HEK293 (cell line): ENCODE results near the gene TOR4A.
"Not testable (repeated sequence)": the region's sequence is repeated elsewhere in the genome, so short reads cannot be mapped to it uniquely, and the experiment has no call there.

Experiments used
- CTCF ChIA-PET: fragments of 350-600 bp; formaldehyde crosslinking; extraction: SDS; loops from one replicate; lab custom pipeline; 2021; ENCODE audit warnings: antibody characterized with exemption; lab: Yijun Ruan, JAX
- POLR2A ChIA-PET: fragments of 300-600 bp; formaldehyde crosslinking; extraction: SDS; loops from one replicate; lab custom pipeline; 2020; ENCODE audit warnings: antibody characterized with exemption, inconsistent platforms; lab: Yijun Ruan, JAX
- H3K27ac ChIP-seq: fragments of 200-500 bp; sonication (Bioruptor generic); 2 replicates; pipeline ENCODE4 v1.5.1; 2014; ENCODE audit warnings: low read depth, low read length, control low read depth, inconsistent platforms; ENCODE audit errors: extremely low read depth
- H3K36me3 ChIP-seq, 2 experiments: fragments of 200-500 bp in 1 of 2; sonication (Bioruptor generic) in 1 of 2; 1 replicate in 1 of 2; 2 replicates in 1 of 2; pipeline ENCODE4 v1.5.1; 2014 to 2017; ENCODE audit warnings: inconsistent platforms in 2 of 2, low read length in 2 of 2; ENCODE audit not compliant: control insufficient read depth in 2 of 2, insufficient read depth in 1 of 2
- H3K4me1 ChIP-seq: fragments of 200-500 bp; sonication (Bioruptor generic); 2 replicates; pipeline ENCODE4 v1.5.1; 2014; ENCODE audit warnings: mild to moderate bottlenecking, low read length, inconsistent platforms; ENCODE audit not compliant: control insufficient read depth, insufficient read depth
- H3K4me3 ChIP-seq: 2 replicates; pipeline ENCODE4 v1.5.1; 2011; ENCODE audit warnings: low read depth, mild to moderate bottlenecking, control low read depth, low read length, moderate library complexity
- H3K9me3 ChIP-seq: fragments of 200-500 bp; sonication (Bioruptor generic); 2 replicates; pipeline ENCODE4 v1.5.1; 2014; ENCODE audit warnings: low read depth, low read length, inconsistent platforms; ENCODE audit not compliant: control insufficient read depth, insufficient read depth
- EGR2 ChIP-seq: fragments of 450-650 bp; formaldehyde crosslinking; IDR thresholded peaks from 2 replicates; pipeline ENCODE4 v1.5.1; 2016; ENCODE audit warnings: low read depth, missing biosample characterization, missing genetic modification characterization
- FEZF1 ChIP-seq: fragments of 450-650 bp; formaldehyde crosslinking; IDR thresholded peaks from 2 replicates; pipeline ENCODE4 v1.5.1; 2016; ENCODE audit warnings: missing biosample characterization, missing genetic modification characterization
- GLIS1 ChIP-seq: fragments of 450-650 bp; formaldehyde crosslinking; IDR thresholded peaks from 2 replicates; pipeline ENCODE4 v1.5.1; 2016; ENCODE audit warnings: missing biosample characterization, missing genetic modification characterization
- GLIS2 ChIP-seq: fragments of 450-650 bp; formaldehyde crosslinking; IDR thresholded peaks from 2 replicates; pipeline ENCODE4 v1.5.1; 2016; ENCODE audit warnings: missing biosample characterization, missing genetic modification characterization
- HOXA7 ChIP-seq: sonication (generic); formaldehyde crosslinking; IDR thresholded peaks from 2 replicates; pipeline ENCODE4 v1.8.1; 2022; ENCODE audit warnings: missing genetic modification reagents, borderline replicate concordance
- KLF1 ChIP-seq: fragments of 450-650 bp; formaldehyde crosslinking; IDR thresholded peaks from 2 replicates; pipeline ENCODE4 v1.5.1; 2016; ENCODE audit warnings: missing biosample characterization, missing genetic modification characterization
- KLF7 ChIP-seq: fragments of 450-650 bp; formaldehyde crosslinking; IDR thresholded peaks from 2 replicates; pipeline ENCODE4 v1.5.1; 2016; ENCODE audit warnings: missing biosample characterization, missing genetic modification characterization, borderline replicate concordance
- SCRT1 ChIP-seq: fragments of 450-650 bp; formaldehyde crosslinking; IDR thresholded peaks from 2 replicates; pipeline ENCODE4 v1.5.1; 2016; ENCODE audit warnings: missing biosample characterization, missing genetic modification characterization, borderline replicate concordance
- SCRT2 ChIP-seq: fragments of 450-650 bp; formaldehyde crosslinking; IDR thresholded peaks from 2 replicates; pipeline ENCODE4 v1.5.1; 2016; ENCODE audit warnings: missing biosample characterization, missing genetic modification characterization
- SP2 ChIP-seq: fragments of 450-650 bp; formaldehyde crosslinking; IDR thresholded peaks from 2 replicates; pipeline ENCODE4 v1.5.1; 2016; ENCODE audit warnings: missing biosample characterization, missing genetic modification characterization
- TCF7L2 ChIP-seq: IDR thresholded peaks from 2 replicates; pipeline ENCODE4 v1.6.1; 2011; ENCODE audit warnings: low read depth, mild to moderate bottlenecking, inconsistent platforms, low read length, moderate library complexity, borderline replicate concordance
- WT1 ChIP-seq: fragments of 450-650 bp; formaldehyde crosslinking; IDR thresholded peaks from 2 replicates; pipeline ENCODE4 v1.5.1; 2016; ENCODE audit warnings: missing biosample characterization, missing genetic modification characterization
- ZEB2 ChIP-seq: fragments of 450-650 bp; formaldehyde crosslinking; IDR thresholded peaks from 2 replicates; pipeline ENCODE4 v1.5.1; 2016; ENCODE audit warnings: missing biosample characterization, missing genetic modification characterization
- ZIC2 ChIP-seq: fragments of 450-650 bp; formaldehyde crosslinking; IDR thresholded peaks from 2 replicates; pipeline ENCODE4 v1.5.1; 2016; ENCODE audit warnings: missing biosample characterization, missing genetic modification characterization
- ZNF221 ChIP-seq: fragments of 450-650 bp; formaldehyde crosslinking; IDR thresholded peaks from 2 replicates; pipeline ENCODE4 v1.5.1; 2017; ENCODE audit warnings: missing biosample characterization, missing genetic modification characterization, borderline replicate concordance
- ZNF341 ChIP-seq: fragments of 450-650 bp; formaldehyde crosslinking; IDR thresholded peaks from 2 replicates; pipeline ENCODE4; 2016; ENCODE audit warnings: low read depth, missing biosample characterization, missing genetic modification characterization
- ZNF558 ChIP-seq: fragments of 450-650 bp; formaldehyde crosslinking; IDR thresholded peaks from 2 replicates; pipeline ENCODE4 v1.5.1; 2016; ENCODE audit warnings: missing biosample characterization, missing genetic modification characterization
- ZNF596 ChIP-seq: fragments of 450-650 bp; IDR thresholded peaks from 2 replicates; pipeline ENCODE4 v1.5.0; 2018; ENCODE audit warnings: missing biosample characterization, mild to moderate bottlenecking, missing genetic modification characterization, moderate library complexity
- ZNF600 ChIP-seq: fragments of 450-650 bp; formaldehyde crosslinking; IDR thresholded peaks from 2 replicates; pipeline ENCODE4 v1.5.1; 2016; ENCODE audit warnings: missing biosample characterization, missing genetic modification characterization
- ZNF623 ChIP-seq: fragments of 450-650 bp; formaldehyde crosslinking; IDR thresholded peaks from 2 replicates; pipeline ENCODE4 v1.5.1; 2016; ENCODE audit warnings: missing biosample characterization, missing genetic modification characterization
- ZNF791 ChIP-seq: fragments of 450-650 bp; formaldehyde crosslinking; IDR thresholded peaks from 2 replicates; pipeline ENCODE4 v1.5.1; 2016; ENCODE audit warnings: missing biosample characterization, missing genetic modification characterization
- ZSCAN16 ChIP-seq: fragments of 450-650 bp; formaldehyde crosslinking; IDR thresholded peaks from 2 replicates; pipeline ENCODE4 v1.5.1; 2016; ENCODE audit warnings: missing biosample characterization, missing genetic modification characterization
- ZSCAN30 ChIP-seq: fragments of 450-650 bp; IDR thresholded peaks from 2 replicates; pipeline ENCODE4 v1.5.1; 2018; ENCODE audit warnings: missing biosample characterization, mild to moderate bottlenecking, missing genetic modification characterization, moderate library complexity
- TF ChIP-seq, protein P1 (sequence below): fragments of 450-650 bp; formaldehyde crosslinking; IDR thresholded peaks from 2 replicates; pipeline ENCODE4 v1.5.1; 2017; ENCODE audit warnings: missing biosample characterization, missing genetic modification characterization
- TF ChIP-seq, protein P2 (sequence below): fragments of 450-650 bp; formaldehyde crosslinking; IDR thresholded peaks from 2 replicates; pipeline ENCODE4 v1.5.1; 2017; ENCODE audit warnings: missing biosample characterization, mild to moderate bottlenecking, missing genetic modification characterization, moderate library complexity
- TF ChIP-seq, protein P3 (sequence below): fragments of 450-650 bp; formaldehyde crosslinking; IDR thresholded peaks from 2 replicates; pipeline ENCODE4 v1.5.1; 2016; ENCODE audit warnings: missing biosample characterization, missing genetic modification characterization

Gene TOR4A

DNA sequence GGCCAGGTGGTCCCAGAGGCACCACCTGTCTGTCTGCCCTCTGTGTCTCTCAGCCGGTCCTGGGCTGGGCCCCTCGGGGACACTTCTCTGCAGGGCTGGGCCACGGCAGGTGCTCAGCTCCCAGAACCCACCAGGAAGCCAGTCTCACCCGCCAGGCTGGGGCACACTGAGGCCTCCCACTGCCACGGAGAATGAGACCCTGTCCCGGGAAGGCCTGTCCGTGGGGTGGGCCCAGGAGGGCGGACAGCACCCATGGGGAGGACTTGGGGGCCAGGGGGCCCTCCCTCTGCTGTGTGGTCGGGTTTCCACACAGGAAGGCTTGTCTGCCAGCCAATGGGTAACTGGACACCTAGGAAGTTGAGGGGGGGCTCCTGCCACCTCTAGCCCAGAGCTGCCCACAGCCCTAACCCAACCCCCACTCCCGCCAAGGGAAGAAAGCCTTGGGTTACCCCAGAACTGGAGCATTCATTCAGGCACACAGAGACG is 40.5 kb upstream of the TOR4A start (continued):
- no peak for TF ChIP-seq ZNF221 (tag by site-specific recombination)
- no peak for TF ChIP-seq ZNF623 (tag by site-specific recombination)
- TF ChIP-seq ZNF596 (tag by site-specific recombination), result no peak

DNA sequence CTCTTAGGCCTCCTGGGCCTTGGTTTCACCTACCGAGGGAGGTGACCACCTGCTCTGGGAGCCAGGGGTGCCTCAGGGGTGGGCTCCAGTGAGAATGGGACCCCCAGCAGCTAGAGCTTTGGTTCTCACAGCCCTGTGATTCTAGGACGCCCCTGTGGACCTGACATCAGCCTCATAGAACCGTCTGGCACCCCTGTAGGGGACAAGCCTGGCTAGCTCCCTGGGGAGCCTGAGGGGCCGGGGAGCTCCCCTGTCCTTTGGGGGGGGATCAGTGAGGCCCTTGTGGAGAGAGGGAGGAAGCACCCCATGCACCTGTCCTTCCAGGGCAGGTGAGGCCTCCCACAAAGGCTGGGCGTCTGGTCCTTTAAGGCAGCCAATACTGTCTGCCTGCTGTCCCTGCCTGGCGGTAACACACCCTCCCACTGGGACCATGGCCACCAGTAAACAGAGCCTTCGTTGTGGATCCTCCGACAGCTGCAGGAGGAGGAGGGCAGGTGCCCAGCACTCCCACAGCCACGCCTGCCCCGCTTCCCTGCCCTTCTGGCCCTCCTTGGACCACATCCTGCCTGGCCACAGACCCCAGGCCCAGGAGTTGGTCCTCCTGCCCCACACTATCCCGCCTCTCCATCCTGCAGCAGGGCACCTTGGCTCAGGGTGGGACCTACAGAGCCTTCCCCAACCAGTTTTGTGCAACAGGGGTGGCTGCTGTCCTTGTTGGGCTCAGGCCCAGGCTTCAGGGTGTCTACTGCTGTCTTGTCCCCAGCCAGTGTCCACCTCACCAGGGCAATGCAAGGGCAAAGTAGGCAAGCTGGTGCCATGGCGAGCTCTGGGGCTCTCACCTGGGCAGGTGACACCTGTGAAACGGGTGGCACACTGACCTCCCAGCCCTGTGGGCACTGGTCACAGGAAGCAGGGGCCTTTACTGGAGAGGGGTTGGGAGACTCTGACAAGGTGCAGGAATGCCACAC is 39.5 kb upstream of the TOR4A start:
- POLR2A ChIA-PET, result interaction anchor here (1.2 to 11.5 kb wide), 4 partner anchors 14 to 40 kb away, joined by 3 to 336 read pairs (median 168); partner anchors contain the start of genes CYSRT1, NELFB, RNF208 and RNF224

DNA sequence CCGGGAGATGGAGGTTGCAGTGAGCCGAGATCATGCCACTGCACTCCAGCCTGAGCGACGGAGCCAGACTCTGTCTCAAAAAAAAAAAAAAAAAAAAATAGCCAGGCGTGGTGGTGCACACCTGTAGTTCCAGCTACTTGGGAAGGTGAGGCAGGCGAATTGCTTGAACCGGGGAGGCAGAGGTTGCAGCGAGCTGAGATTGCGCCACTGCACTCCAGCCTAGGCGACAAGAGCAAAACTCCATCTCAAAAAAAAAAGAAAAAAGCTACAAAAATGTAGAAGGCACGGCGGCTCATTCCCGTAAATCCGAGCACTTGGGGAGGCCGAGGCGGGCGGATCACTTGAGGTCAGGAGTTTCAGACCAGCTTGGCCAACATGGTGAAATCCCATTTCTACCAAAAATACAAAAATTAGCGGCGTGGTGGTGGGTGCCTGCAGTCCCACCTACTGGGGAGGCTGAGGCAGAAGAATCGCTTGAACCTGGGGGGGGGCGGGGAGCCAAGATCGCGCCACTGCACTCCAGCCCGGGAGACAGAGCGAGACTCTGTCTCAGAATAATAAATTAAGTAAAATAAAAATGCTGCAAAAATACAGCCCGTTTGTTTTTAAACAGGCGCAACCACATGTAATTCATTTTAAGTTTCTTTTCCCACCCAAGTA is 37.9 kb upstream of the TOR4A start:
- not testable (repeated sequence) for H3K9me3 ChIP-seq, H3K4me1 ChIP-seq
- peak overlapping the region; percentile 93 for H3K27ac ChIP-seq
- H3K36me3 ChIP-seq, result peaks cover 0 to 32% of the 10 kb centered on the region in 2 experiments; a peak in 1 of 3 replicates
- 0 out of 2 replicates have a peak, but pooled peaks have one; percentile 11 for TF ChIP-seq KLF7 (tag by site-specific recombination)
- TF ChIP-seq, protein P1, sequence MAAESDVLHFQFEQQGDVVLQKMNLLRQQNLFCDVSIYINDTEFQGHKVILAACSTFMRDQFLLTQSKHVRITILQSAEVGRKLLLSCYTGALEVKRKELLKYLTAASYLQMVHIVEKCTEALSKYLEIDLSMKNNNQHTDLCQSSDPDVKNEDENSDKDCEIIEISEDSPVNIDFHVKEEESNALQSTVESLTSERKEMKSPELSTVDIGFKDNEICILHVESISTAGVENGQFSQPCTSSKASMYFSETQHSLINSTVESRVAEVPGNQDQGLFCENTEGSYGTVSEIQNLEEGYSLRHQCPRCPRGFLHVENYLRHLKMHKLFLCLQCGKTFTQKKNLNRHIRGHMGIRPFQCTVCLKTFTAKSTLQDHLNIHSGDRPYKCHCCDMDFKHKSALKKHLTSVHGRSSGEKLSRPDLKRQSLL (tag by site-specific recombination), result peak; percentile 30; the same call in 1 of the 2 replicates
- ChIA-PET POLR2A (interaction anchor here (0.7 to 11.5 kb wide), 29 partner anchors 14 to 449 kb away, joined by 3 to 336 read pairs (median 9); partner anchors contain the start of genes ANAPC2, CYSRT1, EXD3 and FUT7), CTCF (interaction anchor here (0.6 to 1.7 kb wide), 11 partner anchors 9 to 287 kb away, joined by 3 to 11 read pairs (median 3); partner anchors contain the start of genes NELFB and RNF224)
- peak overlapping the region; percentile 68 for H3K4me3 ChIP-seq

More for the DNA sequence above, 39.5 kb upstream of the TOR4A start:
- Histone ChIP-seq H3K9me3 (no peaks in the 10 kb centered on the region), H3K36me3 (peaks cover 0 to 22% of the 10 kb centered on the region in 2 experiments; a peak in 1 of 3 replicates), H3K4me1 (peaks cover 3% of the 10 kb centered on the region; the same call in 1 of the 2 replicates), H3K27ac (no peak overlapping the region), H3K4me3 (no peak overlapping the region)
- CTCF ChIA-PET, result interaction anchor here (0.5 to 3.4 kb wide), 31 partner anchors 8 to 303 kb away, joined by 3 to 45 read pairs (median 5); partner anchors contain the start of genes ANAPC2, NELFB, RNF224 and SSNA1
- TF ChIP-seq, protein P2, sequence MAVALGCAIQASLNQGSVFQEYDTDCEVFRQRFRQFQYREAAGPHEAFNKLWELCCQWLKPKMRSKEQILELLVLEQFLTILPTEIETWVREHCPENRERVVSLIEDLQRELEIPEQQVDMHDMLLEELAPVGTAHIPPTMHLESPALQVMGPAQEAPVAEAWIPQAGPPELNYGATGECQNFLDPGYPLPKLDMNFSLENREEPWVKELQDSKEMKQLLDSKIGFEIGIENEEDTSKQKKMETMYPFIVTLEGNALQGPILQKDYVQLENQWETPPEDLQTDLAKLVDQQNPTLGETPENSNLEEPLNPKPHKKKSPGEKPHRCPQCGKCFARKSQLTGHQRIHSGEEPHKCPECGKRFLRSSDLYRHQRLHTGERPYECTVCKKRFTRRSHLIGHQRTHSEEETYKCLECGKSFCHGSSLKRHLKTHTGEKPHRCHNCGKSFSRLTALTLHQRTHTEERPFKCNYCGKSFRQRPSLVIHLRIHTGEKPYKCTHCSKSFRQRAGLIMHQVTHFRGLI (tag by site-specific recombination), result peak; percentile 81
- 0 out of 2 replicates have a peak, but pooled peaks have one; percentile 35 for TF ChIP-seq SCRT1 (tag by site-specific recombination)
- no peak for TF ChIP-seq HOXA7 (CRISPR knock-in tag)
- TF ChIP-seq ZSCAN16, result peak; percentile 95
- 0 out of 2 replicates have a peak, but pooled peaks have one; percentile 16 for TF ChIP-seq EGR2 (tag by site-specific recombination)
- TF ChIP-seq TCF7L2, result no peak
- TF ChIP-seq GLIS2 (tag by site-specific recombination), result peak; percentile 63
- TF ChIP-seq ZEB2 (tag by site-specific recombination), result peak; percentile 82
- TF ChIP-seq, protein P3, sequence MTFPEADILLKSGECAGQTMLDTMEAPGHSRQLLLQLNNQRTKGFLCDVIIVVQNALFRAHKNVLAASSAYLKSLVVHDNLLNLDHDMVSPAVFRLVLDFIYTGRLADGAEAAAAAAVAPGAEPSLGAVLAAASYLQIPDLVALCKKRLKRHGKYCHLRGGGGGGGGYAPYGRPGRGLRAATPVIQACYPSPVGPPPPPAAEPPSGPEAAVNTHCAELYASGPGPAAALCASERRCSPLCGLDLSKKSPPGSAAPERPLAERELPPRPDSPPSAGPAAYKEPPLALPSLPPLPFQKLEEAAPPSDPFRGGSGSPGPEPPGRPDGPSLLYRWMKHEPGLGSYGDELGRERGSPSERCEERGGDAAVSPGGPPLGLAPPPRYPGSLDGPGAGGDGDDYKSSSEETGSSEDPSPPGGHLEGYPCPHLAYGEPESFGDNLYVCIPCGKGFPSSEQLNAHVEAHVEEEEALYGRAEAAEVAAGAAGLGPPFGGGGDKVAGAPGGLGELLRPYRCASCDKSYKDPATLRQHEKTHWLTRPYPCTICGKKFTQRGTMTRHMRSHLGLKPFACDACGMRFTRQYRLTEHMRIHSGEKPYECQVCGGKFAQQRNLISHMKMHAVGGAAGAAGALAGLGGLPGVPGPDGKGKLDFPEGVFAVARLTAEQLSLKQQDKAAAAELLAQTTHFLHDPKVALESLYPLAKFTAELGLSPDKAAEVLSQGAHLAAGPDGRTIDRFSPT (tag by site-specific recombination), result 0 out of 2 replicates have a peak, but pooled peaks have one; percentile 41
- TF ChIP-seq ZNF791 (tag by site-specific recombination), result no peak
- peak; percentile 92 for TF ChIP-seq ZNF600 (tag by site-specific recombination)
- peak; percentile 97 for TF ChIP-seq GLIS1 (tag by site-specific recombination)
- no peak for TF ChIP-seq ZNF558 (tag by site-specific recombination)
- peak; percentile 90 for TF ChIP-seq ZNF341
- peak; percentile 65 for TF ChIP-seq SP2 (tag by site-specific recombination)
- peak; percentile 51 for TF ChIP-seq SCRT2 (tag by site-specific recombination)
- 0 out of 2 replicates have a peak, but pooled peaks have one; percentile 40 for TF ChIP-seq ZSCAN30 (tag by site-specific recombination)
- peak; percentile 35; the same call in 1 of the 2 replicates for TF ChIP-seq KLF1 (tag by site-specific recombination)
- TF ChIP-seq WT1 (tag by site-specific recombination), result 0 out of 2 replicates have a peak, but pooled peaks have one; percentile 14
- peak; percentile 86 for TF ChIP-seq ZIC2 (tag by site-specific recombination)
- no peak for TF ChIP-seq FEZF1
